ENCODE data around the gene ARL14EP. TPM values are rescaled to one million over a fixed set of nuclear protein-coding genes. Genes with fewer than 3 reads are reported as not detected.

Gene ARL14EP
- total RNA-seq, result 25.1 and 28.9 TPM in 2 replicates
- long read RNA-seq, transcript ARL14EP-201 (4 exons, 2,430 nt), result major isoform, 54 of 73 reads
- long read RNA-seq, partial matches to known transcripts, result 5 of 73 reads
- long read RNA-seq, other reads (novel, unspliced or antisense), result 14 of 73 reads

GRCh38 chr11:30322826-30323710 is at the start of gene ARL14EP:
ARL14EP (plus strand) TSS chr11:30323104; CDS start chr11:30330949, 7,845 bp downstream.
- peak within 1 kb of the TSS; percentile 99 for H3K27ac Mint-ChIP-seq (ENCODE audit: unreplicated experiment)
- peaks cover 35% of the 10 kb centered on the region for H3K4me1 Mint-ChIP-seq
- peak; percentile 87 for DNase-seq (ENCODE audit: low read depth, low spot score)
- TF ChIP-seq CTCF (conservative IDR thresholded peaks at IDR 0.05), result no peak
- H3K36me3 Mint-ChIP-seq (ENCODE audit: low read depth), result no peaks in the 10 kb centered on the region
- H3K27me3 Mint-ChIP-seq (ENCODE audit: low read depth), result peaks cover 32% of the 10 kb centered on the region
- H3K9me3 Mint-ChIP-seq, result no peaks in the 10 kb centered on the region
- H3K4me3 Mint-ChIP-seq, result peak within 1 kb of the TSS; percentile 95

- H3K27me3 Mint-ChIP-seq (ENCODE audit: low read depth), result peaks cover 31% of the 10 kb centered on the region
- TF ChIP-seq CTCF (conservative IDR thresholded peaks at IDR 0.05), result no peak
- no peaks in the 10 kb centered on the region for H3K4me1 Mint-ChIP-seq
- H3K4me3 Mint-ChIP-seq, result no peak overlapping the region
- H3K9me3 Mint-ChIP-seq, result no peaks in the 10 kb centered on the region
- no peaks in the 10 kb centered on the region for H3K36me3 Mint-ChIP-seq (ENCODE audit: low read depth)
- DNase-seq (ENCODE audit: low read depth, low spot score), result no peak
- no peak overlapping the region for H3K27ac Mint-ChIP-seq (ENCODE audit: unreplicated experiment)
Measured at GRCh38 chr11:30277176-30277575, 45.7 kb upstream of the ARL14EP start.

- no peak for TF ChIP-seq CTCF (conservative IDR thresholded peaks at IDR 0.05)
- no peak overlapping the region for H3K27ac Mint-ChIP-seq (ENCODE audit: unreplicated experiment)
- DNase-seq (ENCODE audit: low read depth, low spot score), result no peak
- H3K4me1 Mint-ChIP-seq, result no peaks in the 10 kb centered on the region
- H3K36me3 Mint-ChIP-seq (ENCODE audit: low read depth), result no peaks in the 10 kb centered on the region
- H3K27me3 Mint-ChIP-seq (ENCODE audit: low read depth), result peaks cover 26% of the 10 kb centered on the region
- no peak overlapping the region for H3K4me3 Mint-ChIP-seq
- H3K9me3 Mint-ChIP-seq, result peaks cover 3% of the 10 kb centered on the region
Measured at GRCh38 chr11:30279796-30280195, 43.1 kb upstream of the ARL14EP start.

GRCh38 chr11:30281476-30282288 is 41.2 kb upstream of the ARL14EP start:
- no peaks in the 10 kb centered on the region for H3K36me3 Mint-ChIP-seq (ENCODE audit: low read depth)
- no peak for DNase-seq (ENCODE audit: low read depth, low spot score)
- no peaks in the 10 kb centered on the region for H3K4me1 Mint-ChIP-seq
- H3K27ac Mint-ChIP-seq (ENCODE audit: unreplicated experiment), result no peak overlapping the region
- no peak for TF ChIP-seq CTCF (conservative IDR thresholded peaks at IDR 0.05)
- H3K4me3 Mint-ChIP-seq, result no peak overlapping the region
- peaks cover 3% of the 10 kb centered on the region for H3K9me3 Mint-ChIP-seq
- H3K27me3 Mint-ChIP-seq (ENCODE audit: low read depth), result peaks cover 17% of the 10 kb centered on the region

GRCh38 chr11:30282289-30282631 is 40.6 kb upstream of the ARL14EP start:
- no peak for TF ChIP-seq CTCF (conservative IDR thresholded peaks at IDR 0.05)
- no peaks in the 10 kb centered on the region for H3K36me3 Mint-ChIP-seq (ENCODE audit: low read depth)

More at GRCh38 chr11:30282289-30282631, 40.6 kb upstream of the ARL14EP start:
- Mint-ChIP-seq H3K27me3 (ENCODE audit: low read depth) (peaks cover 14% of the 10 kb centered on the region), H3K4me1 (peaks cover 4% of the 10 kb centered on the region), H3K27ac (ENCODE audit: unreplicated experiment) (no peak overlapping the region), H3K4me3 (no peak overlapping the region), H3K9me3 (peaks cover 5% of the 10 kb centered on the region)
- DNase-seq (ENCODE audit: low read depth, low spot score), result no peak
